ENCODE measurements around the gene IRX5. TPM values are rescaled to one million over a fixed set of nuclear protein-coding genes. Genes with fewer than 3 reads are reported as not detected.

The IRX5 gene
- total RNA-seq, 2 experiments from 2014 or later = not detected

DNA sequence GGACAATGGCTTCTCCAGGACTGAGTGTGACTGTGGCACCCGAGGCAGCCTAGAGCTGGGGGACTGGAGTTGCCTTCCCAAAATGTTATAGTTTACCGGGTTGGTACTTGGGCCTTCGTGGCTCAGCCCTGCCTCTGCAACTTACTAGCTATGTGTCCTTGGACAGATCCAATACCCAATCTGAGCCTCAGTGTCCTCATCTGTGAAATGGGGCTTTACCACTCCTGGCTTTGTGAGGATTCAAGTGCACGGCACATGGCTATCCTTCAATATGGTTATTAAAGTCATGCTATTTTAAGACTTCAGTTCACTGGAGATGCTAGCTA, 9.6 kb downstream of the IRX5 start:
- Mint-ChIP-seq H3K4me1 (ENCODE audit: low read depth) (peaks cover 17% of the 10 kb centered on the region), H3K4me3 (no peak overlapping the region), H3K36me3 (ENCODE audit: low read depth) (no peaks in the 10 kb centered on the region), H3K27me3 (ENCODE audit: low read depth) (peaks cover 82% of the 10 kb centered on the region), H3K27ac (no peak overlapping the region), H3K9me3 (no peaks in the 10 kb centered on the region)
- DNase-seq = no peak
- intact Hi-C loops (cut with micrococcal nuclease) = no loop called here
- CTCF ChIA-PET = no interaction called here

DNA sequence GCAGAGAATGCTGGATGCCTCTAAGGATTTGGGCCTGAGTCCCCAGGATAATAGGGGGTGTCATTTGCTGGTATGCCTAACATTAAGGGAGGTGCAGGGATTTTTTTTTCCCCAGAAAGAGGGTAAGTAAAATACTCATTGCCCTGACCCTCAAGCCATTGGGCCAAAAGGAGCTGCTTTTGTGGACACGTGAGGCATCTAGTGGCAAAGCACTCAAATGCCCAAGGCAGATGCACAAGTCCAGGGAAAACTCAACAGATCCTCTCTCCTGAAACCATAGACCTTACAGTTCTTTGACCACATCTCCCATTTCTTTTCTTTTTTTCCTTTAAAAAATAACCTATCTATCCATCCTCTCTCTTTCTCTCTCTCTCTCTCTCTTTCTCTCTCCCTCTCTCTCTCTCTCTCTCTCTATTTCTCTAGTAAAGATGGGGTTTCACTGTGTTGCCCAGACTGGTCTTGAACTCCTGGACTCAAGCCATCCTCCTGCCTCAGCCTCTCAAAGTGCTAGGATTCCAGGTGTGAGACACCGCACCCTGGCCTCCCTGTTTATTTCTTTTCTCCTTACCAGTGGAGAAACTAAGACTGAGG, 11.8 kb downstream of the IRX5 start:
- H3K9me3 Mint-ChIP-seq = no peaks in the 10 kb centered on the region
- peaks cover 9% of the 10 kb centered on the region for H3K4me1 Mint-ChIP-seq (ENCODE audit: low read depth)
- H3K4me3 Mint-ChIP-seq = no peak overlapping the region
- DNase-seq = no peak
- peaks cover 69% of the 10 kb centered on the region for H3K27me3 Mint-ChIP-seq (ENCODE audit: low read depth)
- CTCF ChIA-PET = no interaction called here
- no peaks in the 10 kb centered on the region for H3K36me3 Mint-ChIP-seq (ENCODE audit: low read depth)
- H3K27ac Mint-ChIP-seq = no peak overlapping the region
- intact Hi-C loops (cut with micrococcal nuclease) = no loop called here

DNA sequence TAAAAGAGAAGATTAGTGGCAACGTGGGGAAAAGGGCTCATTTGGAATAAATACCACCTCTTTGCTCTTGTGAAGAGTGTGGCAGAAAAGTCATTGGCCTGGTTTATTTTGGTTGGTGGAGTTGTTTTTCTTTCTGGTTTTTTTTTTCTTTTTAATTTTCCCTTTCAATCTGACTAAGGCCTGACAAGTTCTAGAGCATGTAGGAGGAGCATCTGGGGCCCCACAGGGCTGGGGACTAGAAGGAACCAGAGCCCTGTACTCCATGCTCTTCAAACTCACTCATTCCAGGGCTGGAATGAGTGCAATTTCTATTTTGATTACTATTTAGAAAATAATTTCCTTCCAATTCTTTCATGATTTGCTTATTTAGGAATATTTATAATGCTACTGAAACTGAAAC, 13.3 kb downstream of the IRX5 start:
- no peak overlapping the region for H3K27ac Mint-ChIP-seq
- no peak for DNase-seq

DNA sequence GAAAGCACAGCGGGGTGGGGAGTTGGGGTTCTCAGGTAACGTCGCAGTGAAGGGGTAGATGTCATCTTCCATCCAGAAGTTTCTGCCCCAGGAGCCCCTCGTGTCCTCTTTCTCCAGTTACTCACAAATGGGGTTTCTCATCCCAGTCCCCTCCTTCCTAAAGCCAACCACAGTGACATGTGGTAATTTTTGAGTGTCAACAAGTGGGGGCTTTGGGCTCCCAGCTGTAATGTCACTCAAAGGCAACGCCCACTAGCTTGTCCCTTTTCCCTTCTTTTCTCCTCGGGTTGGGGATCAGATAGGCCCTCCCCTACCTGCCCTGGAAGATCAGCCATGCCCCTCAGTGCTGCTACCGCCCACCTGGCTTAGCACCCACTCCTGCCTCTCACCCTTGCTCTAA, 14.4 kb downstream of the IRX5 start:
- Mint-ChIP-seq H3K9me3 (no peaks in the 10 kb centered on the region), H3K27ac (no peak overlapping the region), H3K4me3 (no peak overlapping the region), H3K27me3 (ENCODE audit: low read depth) (peaks cover 51% of the 10 kb centered on the region), H3K36me3 (ENCODE audit: low read depth) (no peaks in the 10 kb centered on the region), H3K4me1 (ENCODE audit: low read depth) (no peaks in the 10 kb centered on the region)
- CTCF ChIA-PET = no interaction called here
- intact Hi-C loops (cut with micrococcal nuclease) = no loop called here
- no peak for DNase-seq

More for the DNA sequence above, 13.3 kb downstream of the IRX5 start:
- intact Hi-C loops (cut with micrococcal nuclease) = no loop called here
- Mint-ChIP-seq H3K27me3 (ENCODE audit: low read depth) (peaks cover 55% of the 10 kb centered on the region), H3K4me1 (ENCODE audit: low read depth) (peaks cover 3% of the 10 kb centered on the region), H3K36me3 (ENCODE audit: low read depth) (no peaks in the 10 kb centered on the region), H3K9me3 (no peaks in the 10 kb centered on the region), H3K4me3 (no peak overlapping the region)
- CTCF ChIA-PET = no interaction called here

DNA sequence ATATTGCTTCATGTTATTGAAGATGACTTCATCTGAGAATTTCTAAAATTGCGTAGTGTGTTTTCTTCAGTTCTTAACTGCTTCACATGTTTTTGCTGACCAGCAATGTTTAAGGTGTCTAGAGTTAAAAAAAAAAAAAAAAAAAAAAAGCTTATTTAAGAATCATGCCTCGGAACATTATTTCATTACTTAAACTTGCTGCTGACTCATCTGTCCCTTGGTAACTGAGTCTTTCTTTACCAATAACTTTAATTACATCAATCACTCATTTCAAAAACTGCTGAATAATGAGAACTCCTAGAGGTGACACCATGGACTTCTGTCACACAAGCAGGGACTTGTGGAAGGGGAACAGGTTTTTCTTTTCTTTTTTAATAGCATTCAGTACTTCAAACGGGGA, 16.2 kb downstream of the IRX5 start:
- intact Hi-C loops (cut with micrococcal nuclease) = no loop called here
- Mint-ChIP-seq H3K36me3 (ENCODE audit: low read depth) (no peaks in the 10 kb centered on the region), H3K27me3 (ENCODE audit: low read depth) (peaks cover 43% of the 10 kb centered on the region), H3K4me1 (ENCODE audit: low read depth) (no peaks in the 10 kb centered on the region), H3K4me3 (no peak overlapping the region), H3K9me3 (no peaks in the 10 kb centered on the region), H3K27ac (no peak overlapping the region)
- CTCF ChIA-PET = no interaction called here
- DNase-seq = no peak

DNA sequence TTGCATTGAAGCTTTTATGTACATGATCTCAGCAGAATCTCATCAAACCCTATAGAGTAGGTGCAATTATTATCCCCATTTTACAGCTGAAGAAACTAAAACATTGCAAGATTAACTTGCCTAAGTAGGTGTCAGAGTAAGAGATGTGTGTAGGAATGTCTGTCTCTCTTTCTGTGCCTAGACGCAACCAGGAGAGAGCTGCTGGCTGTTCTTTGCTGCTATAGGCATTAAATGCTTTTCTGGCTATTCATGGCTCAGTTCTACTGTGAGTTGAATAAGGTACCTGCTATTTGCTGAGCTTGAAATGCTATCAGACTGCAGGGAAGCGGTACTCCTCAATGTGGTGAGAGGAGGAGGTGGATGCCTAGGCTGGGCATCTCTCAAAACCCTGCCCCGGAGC, 17.0 kb downstream of the IRX5 start:
- DNase-seq = no peak
- no peak overlapping the region for H3K27ac Mint-ChIP-seq
- no peaks in the 10 kb centered on the region for H3K9me3 Mint-ChIP-seq
- no peak overlapping the region for H3K4me3 Mint-ChIP-seq
- H3K36me3 Mint-ChIP-seq (ENCODE audit: low read depth) = no peaks in the 10 kb centered on the region
- H3K4me1 Mint-ChIP-seq (ENCODE audit: low read depth) = no peaks in the 10 kb centered on the region
- intact Hi-C loops (cut with micrococcal nuclease) = no loop called here
- CTCF ChIA-PET = no interaction called here
- peaks cover 46% of the 10 kb centered on the region for H3K27me3 Mint-ChIP-seq (ENCODE audit: low read depth)

DNA sequence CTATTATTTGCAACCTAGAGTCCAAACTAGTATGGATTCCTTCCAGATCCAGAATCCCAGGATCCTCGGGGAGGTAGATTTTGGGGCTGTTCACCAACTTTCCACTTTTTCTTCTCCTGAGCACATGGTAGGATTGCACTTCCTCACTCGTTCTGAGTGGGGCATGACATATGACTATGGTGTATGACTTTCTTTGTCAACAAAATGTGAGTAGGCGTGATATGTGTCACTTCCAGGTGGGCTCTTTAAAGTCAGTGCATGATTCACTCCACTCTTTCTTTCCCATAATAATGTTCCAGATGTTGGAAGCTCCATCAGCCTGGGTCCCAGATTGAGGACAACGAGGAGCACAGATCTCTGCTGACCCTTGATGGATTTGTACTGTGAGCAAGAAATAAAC, 21.5 kb downstream of the IRX5 start:
- CTCF ChIA-PET = interaction anchor here (0.6 kb wide), 1 partner anchor 211 kb away, joined by 3 read pairs; no protein-coding TSS in a partner anchor
- DNase-seq = no peak
- intact Hi-C loops (cut with micrococcal nuclease) = no loop called here
- Mint-ChIP-seq H3K27ac (no peak overlapping the region), H3K9me3 (no peaks in the 10 kb centered on the region), H3K27me3 (ENCODE audit: low read depth) (peaks cover 22% of the 10 kb centered on the region), H3K36me3 (ENCODE audit: low read depth) (no peaks in the 10 kb centered on the region), H3K4me1 (ENCODE audit: low read depth) (no peaks in the 10 kb centered on the region), H3K4me3 (no peak overlapping the region)

DNA sequence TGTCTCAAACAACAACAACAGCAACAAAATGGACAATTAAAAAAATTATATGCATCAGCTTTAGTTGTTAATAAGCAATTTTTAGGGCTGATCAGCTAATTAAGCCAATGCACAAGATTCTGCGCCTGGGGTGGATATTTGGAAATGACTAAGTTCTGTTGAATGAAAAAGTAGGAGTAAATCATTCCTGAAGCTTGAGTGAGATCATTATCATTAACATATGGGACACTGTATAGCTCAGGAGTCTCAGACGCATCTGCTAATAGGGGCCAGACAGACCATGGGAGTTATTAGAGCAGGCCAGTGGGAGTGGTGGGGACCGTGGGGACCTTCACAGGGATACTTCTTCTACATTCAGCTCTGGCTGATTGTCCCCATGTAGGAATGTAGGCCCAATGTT, 22.8 kb downstream of the IRX5 start:
- no peaks in the 10 kb centered on the region for H3K36me3 Mint-ChIP-seq (ENCODE audit: low read depth)
- H3K4me1 Mint-ChIP-seq (ENCODE audit: low read depth) = no peaks in the 10 kb centered on the region
- CTCF ChIA-PET = no interaction called here
- intact Hi-C loops (cut with micrococcal nuclease) = no loop called here
- no peak overlapping the region for H3K27ac Mint-ChIP-seq
- no peak overlapping the region for H3K4me3 Mint-ChIP-seq
- peaks cover 22% of the 10 kb centered on the region for H3K27me3 Mint-ChIP-seq (ENCODE audit: low read depth)
- no peaks in the 10 kb centered on the region for H3K9me3 Mint-ChIP-seq
- no peak for DNase-seq

DNA sequence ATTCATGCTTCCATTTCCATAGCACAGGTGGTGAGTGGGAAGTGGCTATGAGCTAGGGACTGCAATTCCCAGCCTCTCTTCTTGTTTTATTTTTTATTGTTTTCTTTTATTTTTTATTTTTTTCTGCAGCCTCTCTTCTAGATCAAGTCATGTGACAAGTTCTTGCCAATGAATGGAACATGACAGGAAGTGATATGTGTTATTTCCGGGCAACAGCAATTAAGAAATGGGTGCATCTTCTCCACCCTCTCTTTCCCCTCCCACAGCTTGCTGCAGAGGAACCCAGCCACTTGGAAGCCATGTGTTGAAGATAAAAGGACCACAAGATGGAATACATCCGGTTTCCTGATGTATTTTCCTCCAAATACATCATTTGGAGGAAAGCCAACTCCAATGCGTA, 23.6 kb downstream of the IRX5 start:
- Mint-ChIP-seq H3K9me3 (no peaks in the 10 kb centered on the region), H3K4me3 (no peak overlapping the region), H3K4me1 (ENCODE audit: low read depth) (no peaks in the 10 kb centered on the region), H3K36me3 (ENCODE audit: low read depth) (no peaks in the 10 kb centered on the region), H3K27me3 (ENCODE audit: low read depth) (peaks cover 23% of the 10 kb centered on the region), H3K27ac (no peak overlapping the region)
- intact Hi-C loops (cut with micrococcal nuclease) = no loop called here
- no peak for DNase-seq
- CTCF ChIA-PET = no interaction called here

DNA sequence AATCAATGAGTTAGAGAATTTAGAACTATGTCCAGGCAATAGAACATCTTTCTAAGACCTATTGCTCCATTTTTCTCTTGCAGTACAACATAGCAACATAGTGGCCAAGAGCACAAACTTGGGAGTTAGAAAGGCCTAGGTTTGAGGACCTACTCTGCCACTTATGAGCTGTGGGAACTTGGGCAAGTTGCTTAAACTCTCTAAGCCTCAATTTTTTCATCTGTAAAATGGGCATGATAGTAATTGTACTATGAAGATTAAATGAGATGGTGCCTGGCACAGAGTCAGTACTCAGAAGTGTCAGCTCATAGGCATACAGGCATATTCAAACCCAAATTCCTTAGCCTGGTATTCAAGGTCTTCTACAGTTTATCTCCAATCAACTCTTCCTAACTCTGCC, 25.1 kb downstream of the IRX5 start:
- no peak overlapping the region for H3K27ac Mint-ChIP-seq
- no peaks in the 10 kb centered on the region for H3K9me3 Mint-ChIP-seq
- H3K4me1 Mint-ChIP-seq (ENCODE audit: low read depth) = no peaks in the 10 kb centered on the region
- CTCF ChIA-PET = no interaction called here
- no peaks in the 10 kb centered on the region for H3K36me3 Mint-ChIP-seq (ENCODE audit: low read depth)
- intact Hi-C loops (cut with micrococcal nuclease) = loop anchor here (5.0 kb wide), 1 partner anchor 1403 kb away; no protein-coding TSS in a partner anchor
- H3K27me3 Mint-ChIP-seq (ENCODE audit: low read depth) = peaks cover 20% of the 10 kb centered on the region
- no peak overlapping the region for H3K4me3 Mint-ChIP-seq
- DNase-seq = no peak

DNA sequence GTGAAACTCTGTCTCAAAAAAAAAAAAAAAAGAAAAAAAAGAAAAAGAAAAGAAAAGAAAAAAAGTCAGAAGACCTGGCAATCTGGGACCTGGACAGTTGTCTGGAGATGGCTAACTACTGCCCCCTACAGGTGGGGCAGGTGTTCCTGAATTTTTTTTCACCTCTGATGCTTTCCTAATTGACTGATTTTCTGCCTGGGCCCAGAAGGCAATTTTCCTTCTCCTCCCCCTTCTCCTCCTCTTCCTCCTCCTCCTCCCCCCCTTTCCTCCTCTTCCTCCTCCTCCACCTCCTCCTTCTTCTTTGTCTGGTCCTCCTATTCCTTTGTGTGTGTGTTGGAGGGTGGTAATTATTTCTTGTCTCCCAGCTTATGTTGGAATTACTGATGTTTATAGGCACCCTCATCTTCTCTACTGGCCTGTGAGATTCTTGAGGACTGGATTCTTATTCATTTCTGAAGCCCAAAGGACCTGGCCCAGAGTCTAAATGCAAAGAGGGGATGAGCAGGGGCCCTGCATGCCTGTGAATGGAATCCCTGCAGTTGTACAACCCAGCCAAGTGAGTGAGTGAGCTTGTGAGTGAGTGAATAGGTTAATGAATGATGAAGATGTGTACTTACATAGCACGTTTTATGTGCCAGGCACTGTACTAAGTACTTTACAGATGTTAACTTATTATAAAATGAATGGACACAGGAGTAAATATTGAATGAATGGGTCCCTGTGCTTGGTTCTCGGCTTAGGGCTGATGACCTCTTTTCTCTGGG, 26.9 kb downstream of the IRX5 start:
- DNase-seq = peak; percentile 43
- Mint-ChIP-seq H3K27ac (no peak overlapping the region), H3K4me1 (ENCODE audit: low read depth) (no peaks in the 10 kb centered on the region), H3K4me3 (no peak overlapping the region), H3K27me3 (ENCODE audit: low read depth) (peaks cover 14% of the 10 kb centered on the region), H3K36me3 (ENCODE audit: low read depth) (no peaks in the 10 kb centered on the region), H3K9me3 (no peaks in the 10 kb centered on the region)
- CTCF ChIA-PET = interaction anchor here (0.6 to 0.7 kb wide), 4 partner anchors 82 to 1317 kb away, joined by 3 to 6 read pairs (median 4); no protein-coding TSS in a partner anchor
- intact Hi-C loops (cut with micrococcal nuclease) = loop anchor here (5.0 kb wide), 1 partner anchor 1405 kb away; no protein-coding TSS in a partner anchor

DNA sequence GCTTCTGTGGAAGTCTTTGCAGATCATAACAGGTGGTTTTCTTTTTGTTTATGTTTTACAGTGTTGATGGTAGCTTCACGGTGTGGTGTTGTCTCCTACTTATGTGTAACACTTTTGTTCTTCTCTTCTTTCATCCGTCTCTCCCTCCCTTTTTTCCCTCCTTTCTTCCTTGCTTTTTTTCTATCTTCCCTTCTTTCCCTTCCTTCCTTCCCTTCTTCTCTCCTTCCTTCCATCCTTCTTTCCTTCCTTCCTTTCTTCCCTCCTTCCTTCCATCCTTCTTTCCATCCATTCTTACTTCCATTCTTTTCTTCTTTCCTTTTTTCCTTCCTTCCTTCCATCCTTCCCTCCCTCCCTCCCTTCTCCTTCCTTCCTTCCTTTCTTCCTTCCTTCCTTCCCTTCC, 31.4 kb downstream of the IRX5 start:
- Mint-ChIP-seq H3K9me3 (no peaks in the 10 kb centered on the region), H3K27ac (no peak overlapping the region), H3K4me3 (no peak overlapping the region), H3K27me3 (ENCODE audit: low read depth) (peaks cover 9% of the 10 kb centered on the region), H3K36me3 (ENCODE audit: low read depth) (no peaks in the 10 kb centered on the region), H3K4me1 (ENCODE audit: low read depth) (no peaks in the 10 kb centered on the region)
- CTCF ChIA-PET = no interaction called here
- no peak for DNase-seq
- intact Hi-C loops (cut with micrococcal nuclease) = no loop called here

DNA sequence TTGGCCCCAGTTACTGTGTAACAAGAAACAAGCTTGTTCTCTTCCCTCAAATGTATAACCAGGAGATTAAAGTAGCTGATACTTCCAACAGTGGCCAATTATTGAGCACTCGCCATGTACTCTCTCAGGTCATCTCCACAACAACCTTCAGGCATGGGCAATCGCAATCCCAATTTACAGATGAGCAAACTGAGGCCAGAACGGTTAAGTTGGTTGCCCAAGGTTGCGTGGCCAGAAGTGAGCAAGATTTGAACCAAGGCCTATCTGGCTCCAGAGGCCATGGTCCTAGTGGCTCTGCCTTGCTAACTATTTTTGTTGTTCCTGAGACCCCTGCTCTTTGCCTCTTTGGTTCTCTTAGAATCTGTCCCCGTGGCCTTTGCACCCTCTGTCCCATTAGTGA, 33.6 kb downstream of the IRX5 start:
- intact Hi-C loops (cut with micrococcal nuclease) = no loop called here
- no peak overlapping the region for H3K27ac Mint-ChIP-seq
- H3K4me3 Mint-ChIP-seq = no peak overlapping the region
- CTCF ChIA-PET = no interaction called here
- no peaks in the 10 kb centered on the region for H3K9me3 Mint-ChIP-seq
- no peak for DNase-seq
- H3K36me3 Mint-ChIP-seq (ENCODE audit: low read depth) = no peaks in the 10 kb centered on the region
- peaks cover 6% of the 10 kb centered on the region for H3K27me3 Mint-ChIP-seq (ENCODE audit: low read depth)
- H3K4me1 Mint-ChIP-seq (ENCODE audit: low read depth) = no peaks in the 10 kb centered on the region
